ENCODE data around the gene MAP2. TPM values are rescaled to one million over a fixed set of nuclear protein-coding genes. Genes with fewer than 3 reads are reported as not detected.

Gene MAP2
- total RNA-seq, 1 experiment from 2014 or later = 71.1 TPM

GRCh38 chr2:209517436-209517835, 93.6 kb downstream of the MAP2 start:
- Histone ChIP-seq H3K4me3 (no peak overlapping the region), H3K4me2 (no peak overlapping the region), H4K20me1 (ENCODE audit: insufficient read depth) (no peaks in the 10 kb centered on the region), H3K9me2 (ENCODE audit: insufficient read depth) (no peaks in the 10 kb centered on the region), H3K4me1 (replicated peaks; ENCODE audit: insufficient read depth) (no peaks in the 10 kb centered on the region), H3K36me3 (ENCODE audit: low read depth) (no peaks in the 10 kb centered on the region), H3K79me2 (ENCODE audit: low read depth) (no peaks in the 10 kb centered on the region), H2AFZ (no peak overlapping the region), H3K27ac (no peak overlapping the region), H3F3A (ENCODE audit: insufficient read depth, low read depth) (no peaks in the 10 kb centered on the region), H3K27me3 (ENCODE audit: insufficient read depth, low read depth) (no peaks in the 10 kb centered on the region), H3K9me3 (ENCODE audit: insufficient read depth, low read depth) (no peaks in the 10 kb centered on the region)
- intact Hi-C loops (cut with micrococcal nuclease; ENCODE audit: unreplicated experiment) = no loop called here
- no TSS peak for BruUV-seq (replicated peaks)
- ChIA-PET POLR2A (ENCODE audit: unreplicated experiment) (no interaction called here), CTCF (no interaction called here)
- no peak for DNase-seq
- TF ChIP-seq CTCF (conservative IDR thresholded peaks at IDR 0.05) (no peak), EZH2 (IDR thresholded peaks at IDR 0.05; ENCODE audit: low read depth) (no peak)

GRCh38 chr2:209519271-209519670, 95.4 kb downstream of the MAP2 start:
- CTCF ChIA-PET = no interaction called here

GRCh38 chr2:209519906-209520305, 96.1 kb downstream of the MAP2 start:
- no peaks in the 10 kb centered on the region for H3K9me3 ChIP-seq (ENCODE audit: insufficient read depth, low read depth)
- no peaks in the 10 kb centered on the region for H3K79me2 ChIP-seq (ENCODE audit: low read depth)
- H3K27me3 ChIP-seq (ENCODE audit: insufficient read depth, low read depth) = no peaks in the 10 kb centered on the region
- no peak for TF ChIP-seq CTCF (conservative IDR thresholded peaks at IDR 0.05)
- no peak for TF ChIP-seq EZH2 (IDR thresholded peaks at IDR 0.05; ENCODE audit: low read depth)
- no peaks in the 10 kb centered on the region for H3K36me3 ChIP-seq (ENCODE audit: low read depth)
- BruUV-seq (replicated peaks) = no TSS peak
- H3F3A ChIP-seq (ENCODE audit: insufficient read depth, low read depth) = no peaks in the 10 kb centered on the region
- H3K4me2 ChIP-seq = no peak overlapping the region
- CTCF ChIA-PET = no interaction called here
- H2AFZ ChIP-seq = no peak overlapping the region
- H3K4me1 ChIP-seq (replicated peaks; ENCODE audit: insufficient read depth) = no peaks in the 10 kb centered on the region
- intact Hi-C loops (cut with micrococcal nuclease; ENCODE audit: unreplicated experiment) = no loop called here
- H3K4me3 ChIP-seq = no peak overlapping the region
- no peak overlapping the region for H3K27ac ChIP-seq
- DNase-seq = no peak
- no peaks in the 10 kb centered on the region for H3K9me2 ChIP-seq (ENCODE audit: insufficient read depth)
- POLR2A ChIA-PET (ENCODE audit: unreplicated experiment) = no interaction called here
- no peaks in the 10 kb centered on the region for H4K20me1 ChIP-seq (ENCODE audit: insufficient read depth)

More at GRCh38 chr2:209519271-209519670, 95.4 kb downstream of the MAP2 start:
- intact Hi-C loops (cut with micrococcal nuclease; ENCODE audit: unreplicated experiment) = no loop called here
- Histone ChIP-seq H3K4me1 (replicated peaks; ENCODE audit: insufficient read depth) (no peaks in the 10 kb centered on the region), H3K4me2 (no peak overlapping the region), H2AFZ (no peak overlapping the region), H3K79me2 (ENCODE audit: low read depth) (no peaks in the 10 kb centered on the region), H3F3A (ENCODE audit: insufficient read depth, low read depth) (no peaks in the 10 kb centered on the region), H3K27me3 (ENCODE audit: insufficient read depth, low read depth) (no peaks in the 10 kb centered on the region), H3K36me3 (ENCODE audit: low read depth) (no peaks in the 10 kb centered on the region), H3K9me2 (ENCODE audit: insufficient read depth) (no peaks in the 10 kb centered on the region), H4K20me1 (ENCODE audit: insufficient read depth) (no peaks in the 10 kb centered on the region), H3K9me3 (ENCODE audit: insufficient read depth, low read depth) (no peaks in the 10 kb centered on the region), H3K27ac (no peak overlapping the region), H3K4me3 (no peak overlapping the region)
- no peak for DNase-seq
- POLR2A ChIA-PET (ENCODE audit: unreplicated experiment) = no interaction called here
- BruUV-seq (replicated peaks) = no TSS peak
- TF ChIP-seq CTCF (conservative IDR thresholded peaks at IDR 0.05) = no peak

All from PC-9 (cell line).